ENCODE results near the gene TMEM87B. TPM values are rescaled to one million over a fixed set of nuclear protein-coding genes. Genes with fewer than 3 reads are reported as not detected.

The TMEM87B gene
- total and polyA plus RNA-seq, 10 of the 15 experiments (the other 5 are each of a cell fraction or from before 2014, with no cell fraction given): 5.7 to 20.6 (median 12.3) TPM

GRCh38 chr2:112054847-112055729 lies at the start of gene TMEM87B (continued):
- TF ChIP-seq NFIC (IDR thresholded peaks at IDR 0.05; ENCODE audit: low read depth, low read length) (no peak), KLF5 (IDR thresholded peaks at IDR 0.05; ENCODE audit: partially characterized antibody) (peak; percentile 32), BACH1 (IDR thresholded peaks at IDR 0.05; ENCODE audit: borderline replicate concordance) (peak; percentile 11; the same call in 1 of the 2 replicates), PML (IDR thresholded peaks at IDR 0.05; ENCODE audit: low read length) (no peak), BCLAF1 (IDR thresholded peaks at IDR 0.05) (no peak), BCL3 (IDR thresholded peaks at IDR 0.05; ENCODE audit: borderline replicate concordance, insufficient read depth, low read depth, low read length, poor library complexity, severe bottlenecking) (no peak), PAX8 (IDR thresholded peaks at IDR 0.05) (no peak), RFX5 (IDR thresholded peaks at IDR 0.05; ENCODE audit: low read depth, low read length) (no peak), TAF1 (IDR thresholded peaks at IDR 0.05; ENCODE audit: borderline replicate concordance, low read depth, low read length) (peak; percentile 24; the same call in 1 of the 2 replicates), PAX5 (IDR thresholded peaks at IDR 0.05; ENCODE audit: borderline replicate concordance, low read depth, low read length) (no peak), STAT1 (conservative IDR thresholded peaks at IDR 0.05) (no peak), TBL1XR1 (IDR thresholded peaks at IDR 0.05; ENCODE audit: low read depth, low read length) (no peak), IKZF2 (IDR thresholded peaks at IDR 0.05) (peak; percentile 46 to 61; a peak in 3 of 4 replicates), ZNF274 (IDR thresholded peaks at IDR 0.05; ENCODE audit: insufficient read depth, insufficient read length) (no peak), SMAD1 (IDR thresholded peaks at IDR 0.05; ENCODE audit: low read depth, partially characterized antibody) (no peak), ZBTB11 (CRISPR knock-in tag; IDR thresholded peaks at IDR 0.05) (no peak), SMAD5 (IDR thresholded peaks at IDR 0.05; ENCODE audit: low read depth) (peak; percentile 62; the same call in 1 of the 2 replicates), PKNOX1 (IDR thresholded peaks at IDR 0.05) (peak; percentile 19; the same call in 1 of the 2 replicates), NFYB (IDR thresholded peaks at IDR 0.05; ENCODE audit: insufficient read depth, low read depth, low read length) (no peak)
